Measurements from ENCODE around the gene SDK2.

SDK2 gene

GRCh38 chr17:73611630-73612029 is 32.6 kb downstream of the SDK2 start:
- DNase-seq (ENCODE audit: low read depth in 2 of 2): no peak

- no peak for DNase-seq (ENCODE audit: low read depth in 2 of 2)
Observed at GRCh38 chr17:73610331-73610911, 33.8 kb downstream of the SDK2 start.

- DNase-seq (ENCODE audit: low read depth in 2 of 2): no peak
Observed at GRCh38 chr17:73609758-73610157, 34.5 kb downstream of the SDK2 start.

- no peak for DNase-seq (ENCODE audit: low read depth in 2 of 2)
Observed at GRCh38 chr17:73609060-73609459, 35.2 kb downstream of the SDK2 start.

- DNase-seq (ENCODE audit: low read depth in 2 of 2): no peak
Observed at GRCh38 chr17:73605444-73605843, 38.8 kb downstream of the SDK2 start.

- DNase-seq (ENCODE audit: low read depth in 2 of 2): no peak
Observed at GRCh38 chr17:73604476-73604875, 39.8 kb downstream of the SDK2 start.

GRCh38 chr17:73603971-73604370 is 40.3 kb downstream of the SDK2 start:
- DNase-seq (ENCODE audit: low read depth in 2 of 2): no peak

GRCh38 chr17:73600103-73600871 is 44.0 kb downstream of the SDK2 start:
- DNase-seq (ENCODE audit: low read depth in 2 of 2): no peak

GRCh38 chr17:73599599-73599998 is 44.6 kb downstream of the SDK2 start:
- no peak for DNase-seq (ENCODE audit: low read depth in 2 of 2)

- DNase-seq (ENCODE audit: low read depth in 2 of 2): no peak
Observed at GRCh38 chr17:73598212-73598611, 46.0 kb downstream of the SDK2 start.

- no peak for DNase-seq (ENCODE audit: low read depth in 2 of 2)
Observed at GRCh38 chr17:73595931-73596330, 48.3 kb downstream of the SDK2 start.

GRCh38 chr17:73595479-73595878 is 48.8 kb downstream of the SDK2 start:
- no peak for DNase-seq (ENCODE audit: low read depth in 2 of 2)

- no peak for DNase-seq (ENCODE audit: low read depth in 2 of 2)
Observed at GRCh38 chr17:73595068-73595467, 49.2 kb downstream of the SDK2 start.

GRCh38 chr17:73594598-73594997 is 49.6 kb downstream of the SDK2 start:
- DNase-seq (ENCODE audit: low read depth in 2 of 2): no peak

- no peak for DNase-seq (ENCODE audit: low read depth in 2 of 2)
Observed at GRCh38 chr17:73594025-73594424, 50.2 kb downstream of the SDK2 start.

GRCh38 chr17:73593249-73593965 is 50.8 kb downstream of the SDK2 start:
- no peak for DNase-seq (ENCODE audit: low read depth in 2 of 2)

- DNase-seq (ENCODE audit: low read depth in 2 of 2): no peak
Observed at GRCh38 chr17:73592501-73592961, 51.7 kb downstream of the SDK2 start.

GRCh38 chr17:73592079-73592415 is 52.2 kb downstream of the SDK2 start:
- no peak for DNase-seq (ENCODE audit: low read depth in 2 of 2)

GRCh38 chr17:73591296-73592078 is 52.8 kb downstream of the SDK2 start:
- DNase-seq (ENCODE audit: low read depth in 2 of 2): no peak

GRCh38 chr17:73589363-73589980 is 54.8 kb downstream of the SDK2 start:
- DNase-seq (ENCODE audit: low read depth in 2 of 2): no peak

GRCh38 chr17:73588891-73589290 is 55.4 kb downstream of the SDK2 start:
- no peak for DNase-seq (ENCODE audit: low read depth in 2 of 2)

Data from stimulated activated CD4-positive, alpha-beta T cell treated with anti-CD3 and anti-CD28 coated beads, Interleukin-1b, Interleukin-23, amount 100 ng/mL, for 1 hour (primary cell).